GM19239 (cell line): Measurements from ENCODE around the gene INPP5D.
"Not testable (repeated sequence)": the region's sequence is repeated elsewhere in the genome, so short reads cannot be mapped to it uniquely, and the experiment has no call there.

Experiments used
- DNase-seq: peaks from one replicate; pipeline ENCODE4 v3.0.0; 2011; ENCODE audit warnings: low spot score; ENCODE audit not compliant: insufficient read length
- FAIRE-seq: peaks from 2 replicates; lab custom pipeline; 2011; peaks lifted over from hg19 to GRCh38; lab: Jason Lieb, UNC

INPP5D gene

DNA sequence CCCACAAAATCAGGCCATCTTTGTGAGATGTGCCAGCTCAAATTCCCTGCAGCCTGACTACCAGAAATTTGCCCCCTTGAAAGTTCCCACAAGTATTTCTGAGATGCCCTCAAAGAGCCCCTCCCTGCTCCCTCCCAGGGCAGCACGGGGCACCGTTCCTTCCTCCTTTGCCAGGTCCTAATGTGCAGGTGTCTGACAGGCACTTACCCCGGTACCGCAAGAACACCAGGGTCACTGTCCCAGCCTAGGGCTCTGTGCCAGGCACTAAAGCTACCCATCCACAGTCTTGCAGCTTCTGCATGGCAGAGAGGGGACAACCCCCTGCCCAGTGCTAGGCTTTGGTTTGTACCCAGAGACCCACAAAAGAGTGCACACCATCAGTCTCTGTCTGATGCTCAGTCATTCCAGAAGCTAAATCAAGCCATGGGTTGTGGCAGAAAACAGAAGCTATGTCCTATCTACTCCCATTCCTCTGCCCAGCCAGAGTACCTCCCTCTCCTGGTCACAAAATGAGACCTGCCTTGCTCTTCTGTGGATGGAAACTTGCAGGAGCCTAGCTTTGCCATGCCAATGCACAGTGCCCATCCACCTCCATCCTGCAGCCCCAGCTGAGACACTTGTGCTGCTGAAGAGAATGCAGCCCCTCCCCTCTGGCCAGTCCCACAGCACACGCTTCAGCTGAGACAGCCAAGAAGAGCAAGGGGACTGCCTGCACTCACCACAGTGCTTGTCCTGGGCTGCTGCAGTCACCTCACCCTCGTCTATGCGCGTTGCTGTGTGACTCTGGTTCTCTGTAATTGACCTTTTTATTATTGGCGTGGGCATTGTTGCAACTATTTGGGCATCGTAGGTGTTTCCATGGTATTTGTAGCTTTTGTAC is 48.7 kb downstream of the INPP5D start:
- FAIRE-seq (peak; percentile 55), DNase-seq (no peak)

DNA sequence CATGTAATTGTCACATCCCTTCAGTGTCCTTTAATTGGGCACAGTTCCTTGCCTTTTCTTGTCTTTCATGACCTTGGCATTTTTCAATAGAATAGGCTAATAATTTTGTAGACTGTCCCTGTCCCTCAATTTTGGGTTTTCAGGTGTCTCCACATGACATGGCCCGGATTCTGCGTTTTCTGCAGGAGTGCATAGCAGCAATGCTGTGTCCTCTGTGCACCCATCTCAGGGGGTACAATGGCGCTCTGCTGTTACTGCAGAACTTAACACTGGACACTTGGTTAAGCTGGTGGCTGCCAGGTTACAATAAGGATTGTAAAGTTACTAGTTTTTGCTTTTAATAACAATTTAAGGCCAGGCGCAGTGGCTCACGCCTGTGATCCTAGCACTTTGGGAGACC is 51.3 kb downstream of the INPP5D start:
- FAIRE-seq (no peak), DNase-seq (no peak)

DNA sequence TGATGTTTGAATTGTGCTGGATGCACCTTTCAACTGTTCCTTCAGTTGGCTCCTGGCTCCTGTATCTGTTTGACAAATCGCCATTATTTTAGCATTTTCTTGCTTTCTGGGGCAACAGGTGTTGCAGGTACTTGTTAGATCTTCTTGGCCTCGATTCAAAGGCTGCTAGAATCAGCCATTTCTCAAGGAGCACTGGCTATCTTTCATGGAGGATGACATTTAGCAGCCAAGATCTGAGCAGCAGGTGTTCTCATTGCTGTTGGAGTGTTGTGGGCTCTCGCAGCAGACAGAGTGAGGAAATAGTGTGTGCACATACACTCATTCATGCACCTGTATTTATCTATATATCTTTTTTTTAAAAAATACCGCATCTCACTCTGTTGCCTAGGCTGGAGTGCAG is 52.2 kb downstream of the INPP5D start:
- no peak for DNase-seq
- FAIRE-seq, result no peak

DNA sequence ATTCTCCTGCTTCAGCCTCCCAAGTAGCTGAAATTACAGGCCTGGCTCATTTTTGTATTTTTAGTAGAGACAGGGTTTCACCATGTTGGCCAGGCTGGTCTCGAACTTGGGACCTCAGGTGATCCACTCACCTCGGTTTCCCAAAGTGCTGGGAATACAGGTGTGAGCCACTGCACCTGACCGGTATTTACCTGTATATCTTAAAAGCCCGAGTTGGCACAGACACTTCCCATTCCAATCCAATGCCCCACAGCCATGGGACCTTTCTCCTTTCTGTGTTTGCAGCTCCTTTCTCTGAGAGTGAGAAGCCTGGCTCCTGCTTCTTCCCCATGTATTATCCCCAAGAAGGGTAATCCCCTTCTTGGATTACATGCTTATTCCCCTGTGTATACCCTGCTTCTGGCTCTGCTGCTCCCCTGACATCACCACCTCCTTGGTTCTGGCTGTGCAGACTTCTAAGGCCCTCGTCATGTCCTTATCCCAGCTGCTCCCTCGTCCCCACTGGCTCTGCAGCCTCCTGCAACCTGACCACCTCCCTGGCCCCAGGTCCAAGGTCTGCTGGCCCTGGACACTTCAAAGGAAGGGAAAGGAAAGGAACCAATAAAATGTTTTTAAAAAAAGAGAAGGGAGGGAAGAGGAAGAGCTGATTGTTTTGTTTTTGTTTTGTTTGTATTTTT is 52.8 kb downstream of the INPP5D start:
- DNase-seq (no peak), FAIRE-seq (no peak)

DNA sequence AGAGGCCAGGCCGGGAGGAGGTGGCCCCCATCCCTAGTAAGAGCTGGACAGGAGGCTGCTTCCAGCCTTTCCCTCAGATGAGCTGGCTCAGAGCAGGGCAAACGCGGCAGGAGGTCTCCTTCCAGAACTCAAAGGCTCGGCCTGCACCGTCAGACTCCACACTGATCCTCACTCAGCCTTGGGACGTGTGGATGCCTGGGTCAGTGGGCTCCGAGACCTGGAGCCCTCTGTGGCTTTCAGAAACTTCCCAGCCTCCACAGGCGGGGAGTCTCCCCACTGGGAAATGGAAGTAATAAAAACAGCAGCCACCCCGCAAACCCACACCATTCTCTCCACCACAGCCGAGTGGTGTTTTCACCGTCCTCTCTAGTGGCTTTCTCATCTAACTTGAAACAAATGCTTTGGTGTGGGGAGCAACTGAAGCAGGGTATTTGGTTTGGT is 54.3 kb downstream of the INPP5D start:
- FAIRE-seq (no peak), DNase-seq (no peak)

DNA sequence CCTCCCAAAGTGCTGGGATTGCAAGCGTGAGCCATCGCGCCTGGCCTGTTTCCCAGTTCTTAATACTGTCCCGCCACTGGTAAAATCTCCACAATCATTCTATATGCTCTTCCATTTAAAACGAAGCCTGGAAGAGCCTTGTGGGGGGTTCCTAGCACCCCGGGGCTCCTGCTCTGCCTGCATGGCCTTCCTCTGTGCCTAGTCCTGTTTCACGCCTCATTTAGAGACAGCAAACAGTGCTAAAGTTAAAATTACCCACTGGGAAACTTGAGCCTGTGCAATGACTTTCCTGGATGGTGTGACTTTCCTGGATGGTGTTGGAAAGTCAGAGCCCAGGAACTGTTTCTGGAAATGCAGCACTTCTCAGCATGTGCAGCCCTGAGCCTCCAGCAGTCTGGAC is 55.0 kb downstream of the INPP5D start:
- DNase-seq, result no peak
- no peak for FAIRE-seq

DNA sequence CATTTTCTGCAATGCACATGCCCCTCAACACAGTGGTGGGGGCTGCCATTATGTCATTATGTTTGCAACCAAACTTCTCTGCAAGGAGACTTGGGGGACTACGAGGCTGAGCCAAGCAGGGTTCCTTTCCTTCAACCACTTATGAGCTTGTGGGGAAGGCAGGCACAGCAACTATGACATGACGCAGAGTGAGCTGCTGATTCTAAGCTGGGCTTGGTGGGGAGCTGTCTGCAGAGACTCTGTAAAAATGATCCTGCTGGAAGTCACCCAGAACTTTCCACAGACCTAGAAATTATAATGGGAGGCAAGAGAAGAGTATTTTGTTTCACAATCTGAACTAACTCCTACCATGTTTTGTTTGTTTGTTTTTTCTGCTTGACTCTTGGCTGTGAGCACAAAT is 55.6 kb downstream of the INPP5D start:
- FAIRE-seq (no peak), DNase-seq (no peak)

DNA sequence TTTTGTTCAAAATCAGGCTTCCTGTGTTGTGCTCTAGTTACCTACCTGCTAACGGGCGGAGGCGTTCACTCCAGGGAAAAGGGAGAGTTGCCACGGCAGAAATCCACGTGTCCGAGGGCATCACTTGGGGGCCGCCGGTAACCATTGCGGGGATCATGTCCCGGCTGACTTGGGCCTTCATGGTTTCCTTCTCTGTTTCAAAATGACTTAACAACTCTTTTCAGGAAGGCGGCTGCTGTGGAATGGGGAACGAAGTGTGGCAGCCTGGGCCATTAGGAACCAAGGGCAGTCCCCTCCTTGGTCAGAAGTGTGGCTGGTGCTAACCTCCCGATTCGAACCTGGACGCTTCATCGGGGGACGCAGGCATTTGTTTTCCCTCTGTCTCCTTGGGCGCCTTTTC is 56.8 kb downstream of the INPP5D start:
- DNase-seq, result no peak
- FAIRE-seq, result no peak

DNA sequence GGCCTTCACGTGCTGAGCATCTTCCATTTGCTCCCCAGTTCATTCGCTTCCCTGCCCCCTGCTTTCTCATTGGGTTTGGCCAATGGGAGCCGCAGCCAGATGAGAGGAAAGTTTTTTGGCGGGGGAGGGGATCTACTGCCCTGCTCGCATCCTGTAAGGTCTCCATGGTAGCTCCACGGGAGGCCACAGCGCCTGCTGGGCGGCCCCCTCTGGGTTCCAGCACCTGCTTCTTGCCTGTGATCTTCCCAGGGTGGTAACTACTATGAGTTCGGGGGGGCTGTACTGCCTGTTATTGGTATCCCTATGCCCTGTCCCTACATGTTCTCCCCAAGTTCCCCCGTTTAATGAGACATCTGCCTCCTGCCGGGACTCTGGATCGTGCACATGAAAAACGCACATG is 57.2 kb downstream of the INPP5D start:
- FAIRE-seq (no peak), DNase-seq (no peak)

DNA sequence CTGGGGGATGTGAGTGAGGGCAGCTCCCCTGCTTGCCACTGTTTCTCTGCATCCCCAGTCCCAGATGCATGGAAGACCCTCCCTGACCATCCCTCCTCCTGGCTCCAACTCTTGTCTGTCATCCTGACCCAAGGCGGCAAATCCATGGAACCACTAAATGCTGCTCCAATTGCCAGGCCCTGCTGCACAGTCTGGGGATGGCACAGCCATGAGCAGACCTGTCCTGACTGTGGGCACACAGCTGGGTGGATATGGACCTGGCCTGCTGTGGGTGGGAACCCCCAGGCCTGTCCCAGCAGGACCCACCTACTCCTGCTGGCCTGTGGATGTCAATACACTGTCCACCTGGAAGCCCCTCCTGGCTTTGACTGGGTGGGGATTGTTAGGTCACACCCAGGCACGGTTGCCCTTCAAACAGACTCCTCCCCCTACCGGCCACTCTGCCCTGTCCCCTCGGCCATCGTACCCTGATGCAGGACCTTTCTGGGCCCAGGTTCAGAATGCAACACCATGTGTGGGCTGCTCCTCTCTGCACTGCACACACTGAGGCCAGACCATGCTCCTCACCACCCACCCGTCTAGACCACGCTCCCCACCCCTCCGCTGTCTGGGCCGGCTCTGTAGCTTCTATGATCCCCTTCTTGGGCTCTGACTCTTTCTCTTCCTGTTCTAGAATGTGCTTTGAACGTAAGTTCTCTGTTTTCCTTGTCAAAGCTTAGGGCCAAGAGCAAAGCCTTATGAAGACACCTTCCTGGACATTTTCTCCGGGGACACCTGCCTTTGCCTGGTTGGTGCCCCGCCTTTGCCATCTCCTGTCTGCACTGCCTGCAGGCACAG is 57.9 kb downstream of the INPP5D start:
- no peak for FAIRE-seq
- no peak for DNase-seq

DNA sequence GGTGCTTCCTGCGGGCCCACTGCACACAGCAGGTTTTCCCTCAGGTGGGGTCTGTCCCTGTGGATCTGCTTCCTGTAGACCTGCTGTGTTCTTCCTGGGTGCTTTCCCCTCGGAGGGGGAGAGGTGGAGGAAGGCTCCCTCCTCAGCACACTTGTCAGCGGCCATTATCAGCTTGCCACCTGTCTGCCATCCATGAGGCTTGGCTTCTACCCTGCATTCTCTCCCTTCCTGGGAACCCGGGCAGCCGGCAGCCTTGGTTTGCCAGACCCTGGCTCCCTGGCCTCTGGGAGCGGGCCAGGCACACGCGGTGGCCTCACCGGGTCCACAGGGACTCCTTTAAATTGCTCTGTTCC is 58.5 kb downstream of the INPP5D start:
- no peak for FAIRE-seq

DNA sequence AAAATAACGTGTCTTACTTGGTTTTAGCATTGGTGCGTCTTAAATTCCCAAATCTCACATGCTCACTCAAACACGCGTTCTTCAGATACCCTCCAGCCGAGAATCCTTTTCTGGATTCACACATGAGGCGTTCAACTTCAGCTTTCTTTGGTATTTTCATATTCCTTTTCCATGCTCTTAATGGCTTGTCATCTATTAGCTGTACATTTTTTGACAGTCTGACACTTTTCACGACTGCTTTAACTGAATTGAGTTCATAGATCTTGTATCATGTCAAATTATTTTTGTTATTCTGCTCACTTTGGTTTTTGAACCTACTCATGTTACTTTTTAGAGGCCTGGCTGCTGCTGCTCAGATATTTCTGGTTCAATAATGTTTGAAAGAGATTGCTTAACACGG is 59.0 kb downstream of the INPP5D start:
- DNase-seq, result no peak
- no peak for FAIRE-seq

More for the DNA sequence above, 58.5 kb downstream of the INPP5D start:
- DNase-seq, result no peak

DNA sequence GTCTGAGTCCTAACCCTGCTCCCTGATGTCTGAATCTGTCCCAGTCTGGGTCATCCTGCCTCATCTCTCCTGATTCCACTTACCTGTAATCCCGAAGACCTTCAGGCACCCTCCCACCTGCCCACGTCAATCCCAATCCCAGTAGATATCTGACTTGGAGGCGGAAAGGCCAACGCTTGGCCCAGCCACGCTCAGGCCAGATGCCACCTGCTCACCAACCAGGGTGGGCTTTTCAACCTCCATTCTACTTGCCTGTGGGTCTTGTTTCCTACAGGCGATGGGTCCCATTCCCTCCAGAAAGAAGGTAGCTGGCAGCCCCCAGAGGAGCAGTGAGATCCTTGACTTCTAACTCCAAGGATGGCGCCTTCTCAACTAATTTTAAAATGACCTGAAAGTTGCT is 59.7 kb downstream of the INPP5D start:
- DNase-seq, result no peak
- no peak for FAIRE-seq

DNA sequence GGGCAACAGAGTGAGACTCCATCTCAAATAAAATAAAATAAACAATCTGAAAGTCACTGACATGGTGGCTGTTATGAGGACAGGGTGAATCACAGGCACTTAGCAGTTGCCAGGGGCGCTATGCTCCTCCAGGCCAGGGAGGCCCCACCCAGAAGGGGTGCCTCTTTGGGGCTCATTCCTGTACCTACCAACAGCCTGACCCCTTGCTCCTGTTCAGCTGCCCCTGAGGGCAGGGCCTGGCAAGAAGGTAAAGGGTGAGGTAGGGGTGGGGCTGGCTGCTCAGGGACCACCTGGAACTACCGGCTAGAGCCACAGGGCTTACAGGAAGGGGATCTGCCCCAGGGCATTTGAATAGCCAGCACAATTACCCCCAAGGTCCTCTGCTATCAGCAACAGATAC is 60.3 kb downstream of the INPP5D start:
- no peak for FAIRE-seq
- no peak for DNase-seq

DNA sequence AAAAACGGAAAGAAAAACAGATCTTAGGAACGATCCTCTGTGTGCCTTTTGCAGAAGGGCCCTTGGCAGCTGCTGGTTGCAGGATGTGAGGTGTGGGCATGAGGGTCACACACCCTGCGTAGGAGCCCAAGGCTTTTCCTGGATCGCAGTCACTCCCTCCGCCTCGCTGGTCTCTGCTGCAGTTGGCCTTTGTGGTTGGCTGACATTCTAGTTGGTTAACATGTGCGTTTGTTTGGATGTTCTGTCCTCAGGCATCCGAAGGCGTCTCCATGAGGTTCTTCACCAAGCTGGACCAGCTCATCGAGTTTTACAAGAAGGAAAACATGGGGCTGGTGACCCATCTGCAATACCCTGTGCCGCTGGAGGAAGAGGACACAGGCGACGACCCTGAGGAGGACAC is 61.7 kb downstream of the INPP5D start:
- FAIRE-seq, result no peak
- no peak for DNase-seq

DNA sequence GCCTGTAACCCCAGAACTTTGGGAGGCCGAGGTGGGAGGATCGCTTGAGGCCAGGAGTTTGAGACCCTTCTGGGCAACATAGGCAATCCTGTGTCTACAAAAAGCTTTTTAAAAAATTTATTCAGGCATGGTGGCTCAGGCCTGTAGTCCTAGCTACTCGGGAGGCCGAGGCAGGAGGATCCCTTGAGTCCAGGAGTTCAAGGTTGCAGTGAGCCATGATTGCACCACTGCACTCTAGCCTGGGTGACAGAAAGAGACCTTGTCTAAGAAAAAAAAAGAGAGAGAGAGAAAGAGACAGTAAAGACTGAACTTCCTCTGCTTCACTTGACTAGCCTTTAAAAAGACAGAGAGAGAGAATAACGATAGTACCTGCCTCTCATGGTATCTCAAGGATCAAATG is 62.4 kb downstream of the INPP5D start:
- DNase-seq (no peak), FAIRE-seq (no peak)

DNA sequence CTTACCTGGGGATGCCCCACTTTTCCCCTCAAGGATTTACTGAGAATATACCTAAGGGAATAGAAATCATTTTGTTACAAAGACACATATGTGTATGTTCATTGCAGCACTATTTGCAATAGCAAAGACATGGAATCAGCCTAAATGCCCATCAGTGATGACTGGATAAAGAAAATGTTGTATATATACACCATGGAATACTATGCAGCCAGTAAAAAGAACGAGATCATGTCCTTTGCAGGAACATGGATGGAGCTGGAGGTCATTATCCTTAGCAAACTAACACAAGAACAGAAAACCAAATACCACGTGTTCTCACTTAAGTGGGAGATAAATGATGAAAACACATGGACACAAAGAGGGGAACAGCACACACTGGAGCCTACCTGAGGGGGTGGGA is 63.4 kb downstream of the INPP5D start:
- FAIRE-seq, result peak; percentile 11
- DNase-seq, result not testable (repeated sequence)

DNA sequence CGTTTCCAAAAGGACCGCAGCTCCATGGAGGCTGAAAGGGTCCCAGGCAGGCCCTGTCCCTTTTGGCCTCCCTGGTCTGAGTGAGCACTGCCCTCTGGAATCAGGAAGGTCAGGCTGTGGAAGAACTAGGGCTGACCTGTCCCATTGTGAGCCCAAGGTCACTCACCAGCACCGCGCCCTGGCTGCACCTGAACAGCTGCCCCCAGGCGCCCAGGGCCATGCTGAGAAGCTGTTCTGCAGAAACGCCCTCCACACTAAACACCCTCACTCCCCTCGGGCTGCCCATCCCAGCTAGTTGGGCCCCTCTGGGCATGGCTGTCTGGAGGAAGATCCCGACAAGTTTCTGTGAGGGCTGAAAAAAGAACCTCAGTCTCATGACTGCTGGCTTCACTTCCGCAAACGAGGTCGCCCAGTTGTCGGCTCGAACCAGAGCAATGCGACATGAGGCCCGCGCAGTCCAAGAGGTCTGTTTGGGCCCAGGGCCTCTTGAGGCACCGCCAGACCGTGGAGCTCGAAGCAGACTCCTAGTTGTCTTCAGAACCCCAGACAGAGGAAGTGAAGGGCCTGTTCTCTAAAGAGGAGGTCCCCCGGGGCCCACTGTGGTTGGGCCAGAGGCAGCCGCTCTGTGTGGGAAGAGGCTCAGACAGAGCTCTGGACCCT is 64.4 kb downstream of the INPP5D start:
- DNase-seq (peak; percentile 52), FAIRE-seq (no peak)

DNA sequence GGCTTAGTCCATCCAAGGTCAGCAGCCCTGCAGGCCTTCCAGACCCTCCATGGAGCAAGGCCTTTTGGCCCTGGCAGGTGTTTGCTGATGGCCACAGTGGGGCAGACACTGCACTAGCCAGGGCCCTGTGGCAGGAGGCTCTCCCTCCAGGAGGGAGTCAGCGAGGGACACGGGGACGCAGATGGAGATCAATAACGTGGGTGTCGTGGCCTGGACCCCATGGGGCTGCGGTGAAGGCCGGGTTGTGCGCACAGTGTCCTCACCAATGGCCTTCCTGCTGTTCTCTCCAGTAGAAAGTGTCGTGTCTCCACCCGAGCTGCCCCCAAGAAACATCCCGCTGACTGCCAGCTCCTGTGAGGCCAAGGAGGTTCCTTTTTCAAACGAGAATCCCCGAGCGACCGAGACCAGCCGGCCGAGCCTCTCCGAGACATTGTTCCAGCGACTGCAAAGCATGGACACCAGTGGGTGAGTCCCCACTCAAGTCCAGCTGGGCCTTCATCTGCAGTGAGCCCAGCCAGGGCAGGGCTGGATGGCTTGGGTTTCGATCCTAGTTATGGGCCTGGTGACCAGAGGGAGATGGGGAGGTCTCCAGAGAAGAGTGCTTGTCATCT is 65.4 kb downstream of the INPP5D start:
- DNase-seq, result no peak
- no peak for FAIRE-seq

DNA sequence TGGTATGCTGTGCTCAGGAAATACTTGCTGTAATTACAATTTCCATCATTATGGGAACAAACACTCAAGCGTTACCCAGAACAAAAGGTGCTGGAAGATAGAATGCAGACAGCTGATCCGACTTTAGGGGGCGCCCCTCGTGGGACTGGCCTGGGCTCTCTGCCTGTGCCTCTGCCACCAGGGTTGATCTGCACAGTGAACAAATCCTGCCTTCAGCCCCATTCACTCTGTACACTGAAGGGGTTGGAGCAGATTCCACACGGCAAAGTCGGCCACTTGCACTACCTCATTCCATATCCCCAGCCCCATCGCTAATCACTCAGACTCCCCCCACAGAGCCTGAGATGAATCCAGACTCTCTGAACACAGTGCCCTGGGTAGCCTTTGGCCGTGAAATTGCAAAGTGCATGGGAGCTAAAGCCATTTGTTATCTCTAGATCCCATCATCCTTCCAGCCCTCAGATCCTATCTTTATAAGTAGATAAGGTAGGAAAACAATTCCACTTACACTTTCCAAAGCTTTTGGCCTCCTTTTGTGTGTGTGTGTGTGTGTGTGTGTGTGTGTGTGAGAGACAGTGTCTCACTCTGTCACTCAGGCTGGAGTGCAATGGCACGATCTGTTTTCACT is 69.3 kb downstream of the INPP5D start:
- DNase-seq (no peak), FAIRE-seq (no peak)
